GM23338 (cell line): ENCODE data around the gene LAMA4. TPM values are rescaled to one million over a fixed set of nuclear protein-coding genes. Genes with fewer than 3 reads are reported as not detected.

Experiments used
- ATAC-seq: fragments of 200-7000 bp; cut with Tn5 transposase; 3 replicates; pipeline ENCODE4 v1.9.1; 2020
- DNase-seq: peaks from one replicate; pipeline ENCODE4 v3.0.0-alpha.2; 2015; ENCODE audit warnings: low spot score
- H2AFZ ChIP-seq: fragments of 200-600 bp; sonication (generic); 2 replicates; pipeline ENCODE4 v1.8.0; 2016; ENCODE audit warnings: antibody characterized with exemption, mild to moderate bottlenecking, moderate library complexity
- H3F3A ChIP-seq: fragments of 200-600 bp; sonication (generic); replicated peaks from 2 replicates; pipeline ENCODE4 v1.8.0; 2017; ENCODE audit warnings: antibody characterized with exemption, mixed run types, low read depth
- H3K27ac ChIP-seq: fragments of 200-600 bp; sonication (generic); 2 replicates; pipeline ENCODE4 v1.6.1; 2016; ENCODE audit warnings: low read depth
- H3K27me3 ChIP-seq: fragments of 200-600 bp; sonication (generic); 2 replicates; pipeline ENCODE4 v1.8.0; 2016; ENCODE audit warnings: mild to moderate bottlenecking, mixed run types, moderate library complexity; ENCODE audit not compliant: insufficient read depth
- H3K36me3 ChIP-seq: fragments of 200-600 bp; sonication (generic); 2 replicates; pipeline ENCODE4 v1.8.0; 2016; ENCODE audit warnings: mild to moderate bottlenecking; ENCODE audit not compliant: insufficient read depth
- H3K4me1 ChIP-seq: fragments of 200-600 bp; sonication (generic); 2 replicates; pipeline ENCODE4 v1.8.0; 2016; ENCODE audit warnings: mild to moderate bottlenecking, moderate library complexity; ENCODE audit not compliant: insufficient read depth
- H3K4me2 ChIP-seq: fragments of 200-600 bp; sonication (generic); 2 replicates; pipeline ENCODE4 v1.7.1; 2017; ENCODE audit warnings: mixed run types
- H3K4me3 ChIP-seq: fragments of 200-600 bp; sonication (generic); 2 replicates; pipeline ENCODE4 v1.6.1; 2016; ENCODE audit warnings: mixed run types
- H3K79me2 ChIP-seq: fragments of 200-600 bp; sonication (generic); replicated peaks from 2 replicates; pipeline ENCODE4 v1.8.0; 2017; ENCODE audit warnings: mild to moderate bottlenecking; ENCODE audit not compliant: insufficient read depth
- H3K9me2 ChIP-seq: fragments of 200-600 bp; sonication (generic); 2 replicates; pipeline ENCODE4 v1.8.0; 2017; ENCODE audit not compliant: insufficient read depth
- H4K20me1 ChIP-seq: fragments of 200-600 bp; sonication (generic); replicated peaks from 2 replicates; pipeline ENCODE4 v1.8.0; 2017; ENCODE audit warnings: mild to moderate bottlenecking; ENCODE audit not compliant: insufficient read depth
- H3K27ac Mint-ChIP-seq: 2 replicates; pipeline ENCODE4 v1.8.0; 2020; ENCODE audit warnings: inconsistent platforms, mild to moderate bottlenecking, moderate library complexity, mixed read lengths
- H3K27me3 Mint-ChIP-seq: 3 replicates; pipeline ENCODE4 v1.8.0; 2022; ENCODE audit warnings: low read depth, mild to moderate bottlenecking, moderate library complexity, mixed read lengths, inconsistent platforms; ENCODE audit not compliant: insufficient read depth, poor library complexity
- H3K36me3 Mint-ChIP-seq: 3 replicates; pipeline ENCODE4 v1.8.0; 2021; ENCODE audit warnings: low read depth, mild to moderate bottlenecking, inconsistent platforms, moderate library complexity, mixed read lengths
- H3K4me1 Mint-ChIP-seq: 3 replicates; pipeline ENCODE4 v1.8.0; 2020; ENCODE audit warnings: mild to moderate bottlenecking, inconsistent platforms, mixed read lengths
- H3K4me3 Mint-ChIP-seq: 3 replicates; pipeline ENCODE4 v1.8.0; 2021; ENCODE audit warnings: moderate library complexity, mild to moderate bottlenecking, inconsistent platforms, mixed read lengths
- H3K9me3 Mint-ChIP-seq: 3 replicates; pipeline ENCODE4 v1.8.0; 2020; ENCODE audit warnings: moderate library complexity, mild to moderate bottlenecking, inconsistent platforms, mixed read lengths
- CREB1 ChIP-seq: fragments of 250-450 bp; sonication (Bioruptor Pico); IDR thresholded peaks from 2 replicates; pipeline ENCODE4 v1.5.0; 2020; ENCODE audit warnings: low read depth, mild to moderate bottlenecking, moderate library complexity
- NANOG ChIP-seq: IDR thresholded peaks from 2 replicates; pipeline ENCODE4 v1.6.1; 2016; ENCODE audit warnings: antibody characterized with exemption, borderline replicate concordance
- POLR2AphosphoS5 ChIP-seq: IDR thresholded peaks from 2 replicates; pipeline ENCODE4 v1.6.1; 2016; ENCODE audit warnings: antibody characterized with exemption, low read depth
- STAT1 ChIP-seq: IDR thresholded peaks from one replicate; pipeline ENCODE4 v1.6.1; 2016; ENCODE audit warnings: antibody characterized with exemption; ENCODE audit not compliant: unreplicated experiment
- polyA plus RNA-seq: library from polyadenylated mRNA; unstranded; fragments of >200 nt; fragmentation: Nextera tagmentation; extraction: Ambion mirVana; gene quantifications from 2 replicates; pipeline ENCODE4 v1.2.1, GENCODE V29; 2016
- total RNA-seq: library from RNA; depleted of rRNA; stranded (reverse); fragments of >200 nt; shearing (Covaris generic); gene quantifications from 2 replicates; pipeline ENCODE4 v1.2.3, GENCODE V29; 2014
- TF ChIP-seq, protein P1 (sequence below), 2 experiments: fragments of 200-600 bp in 1 of 2; sonication (generic) in 1 of 2; conservative IDR thresholded peaks; 2 replicates each; pipeline versions ENCODE4 v1.5.1 to v1.6.1; 2016 to 2017; ENCODE audit warnings: antibody characterized with exemption in 2 of 2, low read depth in 2 of 2, mild to moderate bottlenecking in 2 of 2, moderate library complexity in 1 of 2
- TF ChIP-seq, protein P2 (sequence below): fragments of 250-450 bp; sonication (Bioruptor Pico); IDR thresholded peaks from 2 replicates; pipeline ENCODE4 v1.5.0; 2020; ENCODE audit warnings: mild to moderate bottlenecking, moderate library complexity
- TF ChIP-seq, protein P3 (sequence below): IDR thresholded peaks from 2 replicates; pipeline ENCODE4 v1.6.1; 2016; ENCODE audit warnings: antibody characterized with exemption

Gene LAMA4
- total and polyA plus RNA-seq, 2 experiments from 2014 or later = 1.7 to 2.8 TPM

DNA sequence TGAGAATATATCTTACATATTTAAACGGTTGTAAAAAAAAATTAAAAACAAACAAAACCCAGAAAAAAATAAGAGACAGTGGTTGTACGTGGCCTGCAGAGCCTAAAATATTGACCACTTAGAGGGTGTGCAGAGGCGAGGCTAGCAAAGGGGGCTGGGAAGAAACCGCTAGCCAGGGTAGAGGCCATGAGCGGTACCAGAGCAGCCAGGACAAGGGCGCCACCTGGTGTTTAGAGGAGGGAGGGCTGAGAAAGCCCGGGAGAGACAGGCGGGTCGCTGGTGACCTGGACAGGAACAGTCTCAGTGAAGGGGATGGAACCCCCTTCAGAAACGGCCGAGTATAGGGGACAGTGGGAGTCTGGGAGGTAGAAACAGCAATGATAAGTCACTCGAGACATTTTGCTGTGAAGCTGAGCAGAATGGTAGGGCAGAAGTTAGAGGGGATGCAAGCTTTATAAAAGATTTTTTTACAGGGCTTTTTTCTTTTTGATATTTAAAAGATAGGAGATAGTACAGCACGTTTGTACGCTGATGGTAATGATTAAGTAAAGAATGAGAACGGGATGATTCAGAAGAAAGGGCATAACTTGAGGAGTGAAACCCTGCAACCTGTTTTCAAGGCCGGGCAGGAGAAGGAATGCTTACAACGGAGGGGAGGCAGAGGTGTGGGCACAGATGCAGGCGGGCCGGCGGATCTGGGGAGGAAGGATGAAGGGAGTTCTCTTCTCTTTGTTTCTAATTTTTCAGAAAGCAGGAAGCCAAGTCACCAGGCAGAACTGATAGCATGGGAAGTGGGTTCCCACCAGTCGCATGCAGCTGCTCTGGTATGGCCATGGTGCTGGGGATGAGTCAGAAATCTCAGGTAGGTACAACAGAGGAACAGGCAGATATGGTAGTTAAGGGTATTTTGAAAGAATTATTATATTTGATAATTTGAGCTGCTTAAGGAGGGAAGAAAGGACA is 90.8 kb downstream of the LAMA4 start:
- H4K20me1 ChIP-seq = no peaks in the 10 kb centered on the region
- H3K27me3 ChIP-seq = no peaks in the 10 kb centered on the region
- H3K79me2 ChIP-seq = no peaks in the 10 kb centered on the region
- TF ChIP-seq NANOG (no peak), POLR2AphosphoS5 (no peak)
- TF ChIP-seq, protein P1, sequence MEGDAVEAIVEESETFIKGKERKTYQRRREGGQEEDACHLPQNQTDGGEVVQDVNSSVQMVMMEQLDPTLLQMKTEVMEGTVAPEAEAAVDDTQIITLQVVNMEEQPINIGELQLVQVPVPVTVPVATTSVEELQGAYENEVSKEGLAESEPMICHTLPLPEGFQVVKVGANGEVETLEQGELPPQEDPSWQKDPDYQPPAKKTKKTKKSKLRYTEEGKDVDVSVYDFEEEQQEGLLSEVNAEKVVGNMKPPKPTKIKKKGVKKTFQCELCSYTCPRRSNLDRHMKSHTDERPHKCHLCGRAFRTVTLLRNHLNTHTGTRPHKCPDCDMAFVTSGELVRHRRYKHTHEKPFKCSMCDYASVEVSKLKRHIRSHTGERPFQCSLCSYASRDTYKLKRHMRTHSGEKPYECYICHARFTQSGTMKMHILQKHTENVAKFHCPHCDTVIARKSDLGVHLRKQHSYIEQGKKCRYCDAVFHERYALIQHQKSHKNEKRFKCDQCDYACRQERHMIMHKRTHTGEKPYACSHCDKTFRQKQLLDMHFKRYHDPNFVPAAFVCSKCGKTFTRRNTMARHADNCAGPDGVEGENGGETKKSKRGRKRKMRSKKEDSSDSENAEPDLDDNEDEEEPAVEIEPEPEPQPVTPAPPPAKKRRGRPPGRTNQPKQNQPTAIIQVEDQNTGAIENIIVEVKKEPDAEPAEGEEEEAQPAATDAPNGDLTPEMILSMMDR (conservative IDR thresholded peaks at IDR 0.05; ENCODE audit: low read depth in 2 of 2) = peak; percentile 88 to 98
- H3K9me2 ChIP-seq = no peaks in the 10 kb centered on the region
- Mint-ChIP-seq H3K4me3 (no peak overlapping the region), H3K27me3 (peaks cover 6% of the 10 kb centered on the region), H3K27ac (no peak overlapping the region), H3K36me3 (no peaks in the 10 kb centered on the region), H3K4me1 (peaks cover 2% of the 10 kb centered on the region), H3K9me3 (no peaks in the 10 kb centered on the region)
- no peaks in the 10 kb centered on the region for H3K4me1 ChIP-seq
- no peak overlapping the region for H3K4me3 ChIP-seq
- no peak overlapping the region for H3K27ac ChIP-seq
- DNase-seq = peak; percentile 81
- no peaks in the 10 kb centered on the region for H3F3A ChIP-seq
- H3K4me2 ChIP-seq = no peak overlapping the region
- peak; percentile 100 for ATAC-seq
- peak overlapping the region; percentile 81; the same call in 1 of the 2 replicates for H2AFZ ChIP-seq
- no peaks in the 10 kb centered on the region for H3K36me3 ChIP-seq

DNA sequence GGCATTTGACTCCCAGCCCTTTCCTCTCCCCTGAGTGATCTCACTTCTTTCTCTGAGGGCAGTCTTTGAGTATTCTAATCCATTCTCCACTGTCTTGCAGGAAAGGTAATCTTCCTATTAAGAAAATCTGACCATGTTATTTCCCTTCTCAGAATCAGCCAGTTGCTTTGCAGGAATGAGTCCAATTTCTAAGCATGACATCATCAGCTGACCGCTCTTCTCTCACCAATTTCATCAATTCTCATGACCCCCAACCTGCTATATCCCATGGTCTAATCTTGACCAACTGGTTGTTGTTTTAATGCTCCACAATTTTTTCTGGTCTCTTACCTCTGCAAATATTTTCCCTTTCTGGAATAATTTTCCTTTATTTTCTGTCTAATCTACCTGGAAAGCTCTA is 93.6 kb downstream of the LAMA4 start:
- no peak overlapping the region for H3K4me3 Mint-ChIP-seq
- no peak for ATAC-seq

More for the DNA sequence above, 93.6 kb downstream of the LAMA4 start:
- H3F3A ChIP-seq = no peaks in the 10 kb centered on the region
- DNase-seq = no peak
- peaks cover 2% of the 10 kb centered on the region; the same call in 1 of the 2 replicates for H3K9me2 ChIP-seq
- no peaks in the 10 kb centered on the region for H3K36me3 ChIP-seq
- H3K27ac ChIP-seq = no peak overlapping the region
- H3K4me2 ChIP-seq = no peak overlapping the region
- H3K9me3 Mint-ChIP-seq = no peaks in the 10 kb centered on the region
- H3K36me3 Mint-ChIP-seq = no peaks in the 10 kb centered on the region
- no peaks in the 10 kb centered on the region for H3K79me2 ChIP-seq
- no peaks in the 10 kb centered on the region for H3K27me3 ChIP-seq
- no peak overlapping the region for H3K27ac Mint-ChIP-seq
- no peaks in the 10 kb centered on the region for H4K20me1 ChIP-seq
- no peaks in the 10 kb centered on the region for H3K4me1 ChIP-seq
- H3K4me1 Mint-ChIP-seq = peaks cover 10% of the 10 kb centered on the region
- peaks cover 7% of the 10 kb centered on the region for H3K27me3 Mint-ChIP-seq
- TF ChIP-seq, protein P2, sequence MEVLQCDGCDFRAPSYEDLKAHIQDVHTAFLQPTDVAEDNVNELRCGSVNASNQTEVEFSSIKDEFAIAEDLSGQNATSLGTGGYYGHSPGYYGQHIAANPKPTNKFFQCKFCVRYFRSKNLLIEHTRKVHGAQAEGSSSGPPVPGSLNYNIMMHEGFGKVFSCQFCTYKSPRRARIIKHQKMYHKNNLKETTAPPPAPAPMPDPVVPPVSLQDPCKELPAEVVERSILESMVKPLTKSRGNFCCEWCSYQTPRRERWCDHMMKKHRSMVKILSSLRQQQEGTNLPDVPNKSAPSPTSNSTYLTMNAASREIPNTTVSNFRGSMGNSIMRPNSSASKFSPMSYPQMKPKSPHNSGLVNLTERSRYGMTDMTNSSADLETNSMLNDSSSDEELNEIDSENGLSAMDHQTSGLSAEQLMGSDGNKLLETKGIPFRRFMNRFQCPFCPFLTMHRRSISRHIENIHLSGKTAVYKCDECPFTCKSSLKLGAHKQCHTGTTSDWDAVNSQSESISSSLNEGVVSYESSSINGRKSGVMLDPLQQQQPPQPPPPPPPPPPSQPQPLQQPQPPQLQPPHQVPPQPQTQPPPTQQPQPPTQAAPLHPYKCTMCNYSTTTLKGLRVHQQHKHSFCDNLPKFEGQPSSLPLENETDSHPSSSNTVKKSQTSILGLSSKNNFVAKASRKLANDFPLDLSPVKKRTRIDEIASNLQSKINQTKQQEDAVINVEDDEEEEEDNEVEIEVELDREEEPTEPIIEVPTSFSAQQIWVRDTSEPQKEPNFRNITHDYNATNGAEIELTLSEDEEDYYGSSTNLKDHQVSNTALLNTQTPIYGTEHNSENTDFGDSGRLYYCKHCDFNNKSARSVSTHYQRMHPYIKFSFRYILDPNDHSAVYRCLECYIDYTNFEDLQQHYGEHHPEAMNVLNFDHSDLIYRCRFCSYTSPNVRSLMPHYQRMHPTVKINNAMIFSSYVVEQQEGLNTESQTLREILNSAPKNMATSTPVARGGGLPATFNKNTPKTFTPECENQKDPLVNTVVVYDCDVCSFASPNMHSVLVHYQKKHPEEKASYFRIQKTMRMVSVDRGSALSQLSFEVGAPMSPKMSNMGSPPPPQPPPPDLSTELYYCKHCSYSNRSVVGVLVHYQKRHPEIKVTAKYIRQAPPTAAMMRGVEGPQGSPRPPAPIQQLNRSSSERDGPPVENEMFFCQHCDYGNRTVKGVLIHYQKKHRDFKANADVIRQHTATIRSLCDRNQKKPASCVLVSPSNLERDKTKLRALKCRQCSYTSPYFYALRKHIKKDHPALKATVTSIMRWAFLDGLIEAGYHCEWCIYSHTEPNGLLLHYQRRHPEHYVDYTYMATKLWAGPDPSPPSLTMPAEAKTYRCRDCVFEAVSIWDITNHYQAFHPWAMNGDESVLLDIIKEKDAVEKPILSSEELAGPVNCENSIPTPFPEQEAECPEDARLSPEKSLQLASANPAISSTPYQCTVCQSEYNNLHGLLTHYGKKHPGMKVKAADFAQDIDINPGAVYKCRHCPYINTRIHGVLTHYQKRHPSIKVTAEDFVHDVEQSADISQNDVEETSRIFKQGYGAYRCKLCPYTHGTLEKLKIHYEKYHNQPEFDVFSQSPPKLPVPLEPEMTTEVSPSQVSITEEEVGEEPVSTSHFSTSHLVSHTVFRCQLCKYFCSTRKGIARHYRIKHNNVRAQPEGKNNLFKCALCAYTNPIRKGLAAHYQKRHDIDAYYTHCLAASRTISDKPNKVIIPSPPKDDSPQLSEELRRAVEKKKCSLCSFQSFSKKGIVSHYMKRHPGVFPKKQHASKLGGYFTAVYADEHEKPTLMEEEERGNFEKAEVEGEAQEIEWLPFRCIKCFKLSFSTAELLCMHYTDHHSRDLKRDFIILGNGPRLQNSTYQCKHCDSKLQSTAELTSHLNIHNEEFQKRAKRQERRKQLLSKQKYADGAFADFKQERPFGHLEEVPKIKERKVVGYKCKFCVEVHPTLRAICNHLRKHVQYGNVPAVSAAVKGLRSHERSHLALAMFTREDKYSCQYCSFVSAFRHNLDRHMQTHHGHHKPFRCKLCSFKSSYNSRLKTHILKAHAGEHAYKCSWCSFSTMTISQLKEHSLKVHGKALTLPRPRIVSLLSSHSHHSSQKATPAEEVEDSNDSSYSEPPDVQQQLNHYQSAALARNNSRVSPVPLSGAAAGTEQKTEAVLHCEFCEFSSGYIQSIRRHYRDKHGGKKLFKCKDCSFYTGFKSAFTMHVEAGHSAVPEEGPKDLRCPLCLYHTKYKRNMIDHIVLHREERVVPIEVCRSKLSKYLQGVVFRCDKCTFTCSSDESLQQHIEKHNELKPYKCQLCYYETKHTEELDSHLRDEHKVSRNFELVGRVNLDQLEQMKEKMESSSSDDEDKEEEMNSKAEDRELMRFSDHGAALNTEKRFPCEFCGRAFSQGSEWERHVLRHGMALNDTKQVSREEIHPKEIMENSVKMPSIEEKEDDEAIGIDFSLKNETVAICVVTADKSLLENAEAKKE (CRISPR knock-in tag) = no peak
- TF ChIP-seq STAT1 (no peak), POLR2AphosphoS5 (no peak), CREB1 (CRISPR knock-in tag) (no peak)
- TF ChIP-seq, protein P1 (conservative IDR thresholded peaks at IDR 0.05; ENCODE audit: low read depth in 2 of 2) = no peak
- TF ChIP-seq, protein P3, sequence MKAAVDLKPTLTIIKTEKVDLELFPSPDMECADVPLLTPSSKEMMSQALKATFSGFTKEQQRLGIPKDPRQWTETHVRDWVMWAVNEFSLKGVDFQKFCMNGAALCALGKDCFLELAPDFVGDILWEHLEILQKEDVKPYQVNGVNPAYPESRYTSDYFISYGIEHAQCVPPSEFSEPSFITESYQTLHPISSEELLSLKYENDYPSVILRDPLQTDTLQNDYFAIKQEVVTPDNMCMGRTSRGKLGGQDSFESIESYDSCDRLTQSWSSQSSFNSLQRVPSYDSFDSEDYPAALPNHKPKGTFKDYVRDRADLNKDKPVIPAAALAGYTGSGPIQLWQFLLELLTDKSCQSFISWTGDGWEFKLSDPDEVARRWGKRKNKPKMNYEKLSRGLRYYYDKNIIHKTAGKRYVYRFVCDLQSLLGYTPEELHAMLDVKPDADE = no peak
- no peak overlapping the region for H2AFZ ChIP-seq
- no peak overlapping the region for H3K4me3 ChIP-seq
